ENCODE results near the gene COTL1.

DNA sequence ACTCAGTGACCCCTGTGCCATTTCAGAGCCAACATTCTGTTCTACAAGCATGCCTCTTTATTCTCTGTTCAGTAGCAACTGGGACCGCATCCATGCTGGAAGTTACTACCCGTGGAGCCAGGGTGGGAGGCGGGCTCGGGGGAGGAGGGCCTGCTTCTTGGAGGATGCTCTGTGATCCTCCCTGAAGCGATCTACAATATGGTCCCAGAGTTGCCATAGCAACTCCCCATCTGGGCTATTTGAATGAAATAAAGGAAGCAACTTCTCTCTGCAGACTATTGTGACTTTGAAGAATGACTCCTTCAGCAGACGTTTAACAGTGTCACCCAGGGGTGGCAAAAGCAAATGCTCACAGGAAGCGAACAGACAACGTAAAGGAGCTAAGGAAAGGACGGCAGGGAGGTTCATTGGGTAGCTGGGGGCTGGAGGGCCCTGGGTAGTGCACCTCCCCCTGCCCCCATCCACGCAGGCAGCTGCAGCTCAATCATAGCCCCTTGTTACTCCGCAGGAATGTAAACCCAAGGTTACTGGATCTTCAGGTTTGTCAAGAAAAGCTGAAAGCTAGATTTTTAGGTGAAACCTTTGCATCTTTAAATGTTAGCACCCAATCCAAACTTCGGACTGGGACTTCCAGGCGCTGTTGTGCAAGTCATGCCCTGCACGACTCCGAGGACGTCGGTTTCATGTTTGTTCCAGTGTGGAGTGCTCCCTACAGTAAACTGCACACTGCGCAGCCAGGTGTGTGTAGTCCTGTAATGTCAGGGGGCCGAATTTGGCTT lies 62.3 kb downstream of the COTL1 start:
- TF ChIP-seq, protein P1, sequence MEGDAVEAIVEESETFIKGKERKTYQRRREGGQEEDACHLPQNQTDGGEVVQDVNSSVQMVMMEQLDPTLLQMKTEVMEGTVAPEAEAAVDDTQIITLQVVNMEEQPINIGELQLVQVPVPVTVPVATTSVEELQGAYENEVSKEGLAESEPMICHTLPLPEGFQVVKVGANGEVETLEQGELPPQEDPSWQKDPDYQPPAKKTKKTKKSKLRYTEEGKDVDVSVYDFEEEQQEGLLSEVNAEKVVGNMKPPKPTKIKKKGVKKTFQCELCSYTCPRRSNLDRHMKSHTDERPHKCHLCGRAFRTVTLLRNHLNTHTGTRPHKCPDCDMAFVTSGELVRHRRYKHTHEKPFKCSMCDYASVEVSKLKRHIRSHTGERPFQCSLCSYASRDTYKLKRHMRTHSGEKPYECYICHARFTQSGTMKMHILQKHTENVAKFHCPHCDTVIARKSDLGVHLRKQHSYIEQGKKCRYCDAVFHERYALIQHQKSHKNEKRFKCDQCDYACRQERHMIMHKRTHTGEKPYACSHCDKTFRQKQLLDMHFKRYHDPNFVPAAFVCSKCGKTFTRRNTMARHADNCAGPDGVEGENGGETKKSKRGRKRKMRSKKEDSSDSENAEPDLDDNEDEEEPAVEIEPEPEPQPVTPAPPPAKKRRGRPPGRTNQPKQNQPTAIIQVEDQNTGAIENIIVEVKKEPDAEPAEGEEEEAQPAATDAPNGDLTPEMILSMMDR (IDR thresholded peaks at IDR 0.05): no peak
- no peak for TF ChIP-seq POLR2A (IDR thresholded peaks at IDR 0.05)

Data from ovary (tissue), 3 donors.